ENCODE measurements around the gene TAS2R43. TPM values are rescaled to one million over a fixed set of nuclear protein-coding genes. Genes with fewer than 3 reads are reported as not detected.
"Not testable (repeated sequence)": the region's sequence is repeated elsewhere in the genome, so short reads cannot be mapped to it uniquely, and the experiment has no call there.

TAS2R43 gene
- total RNA-seq, 1 experiment from 2014 or later: 0.48 TPM

GRCh38 chr12:11055306-11055705, 36.8 kb downstream of the TAS2R43 start:
- peaks cover 31 to 36% (median 33%) of the 10 kb centered on the region in 3 experiments for H3K36me3 Mint-ChIP-seq (ENCODE audit: insufficient read depth in 1 of 3, low read depth in 3 of 3)
- no peaks in the 10 kb centered on the region for H3K27me3 Mint-ChIP-seq (ENCODE audit: low read depth)

GRCh38 chr12:11049806-11050531, 42.1 kb downstream of the TAS2R43 start:
- H4K91ac ChIP-seq (ENCODE audit: insufficient read length, low read depth, low read length); H2BK15ac ChIP-seq (ENCODE audit: low read depth, low read length); H3K14ac ChIP-seq (ENCODE audit: insufficient read depth, low read length); DNase-seq; H3K79me2 ChIP-seq (ENCODE audit: insufficient read depth, low read length); H3K9ac ChIP-seq (ENCODE audit: extremely low read depth, insufficient read length, low read length); H3K4me1 ChIP-seq (ENCODE audit: insufficient read depth, low read length); H3K27me3 ChIP-seq (ENCODE audit: insufficient read depth, low read length); H3K23me2 ChIP-seq (ENCODE audit: insufficient read length, low read depth, low read length, poor library complexity, severe bottlenecking); H2BK5ac ChIP-seq (ENCODE audit: insufficient read length, low read length); H3K27me3 Mint-ChIP-seq (ENCODE audit: low read depth); H3K56ac ChIP-seq (ENCODE audit: insufficient read length, low read depth, low read length); H3T11ph ChIP-seq (ENCODE audit: low read length); H3K18ac ChIP-seq (ENCODE audit: insufficient read length, low read depth, low read length); H3K27ac Mint-ChIP-seq; H3K79me1 ChIP-seq (ENCODE audit: insufficient read depth, low read depth, low read length, poor library complexity, severe bottlenecking); H2BK20ac ChIP-seq (ENCODE audit: low read depth, low read length, poor library complexity, severe bottlenecking); H4K8ac ChIP-seq (replicated peaks; ENCODE audit: insufficient read length, low read depth, low read length); H3K27ac ChIP-seq (ENCODE audit: insufficient read length, low read depth, low read length); H2AFZ ChIP-seq (ENCODE audit: low read length); H2AK5ac ChIP-seq (ENCODE audit: insufficient read length, low read length); H3K4me1 Mint-ChIP-seq; H3K4ac ChIP-seq (ENCODE audit: low read depth, low read length); H2BK12ac ChIP-seq (ENCODE audit: insufficient read length, low read depth, low read length); H4K5ac ChIP-seq (ENCODE audit: insufficient read length, low read depth, low read length); H3K23ac ChIP-seq (ENCODE audit: insufficient read length, low read depth, low read length); H3K4me3 Mint-ChIP-seq; H2BK120ac ChIP-seq (ENCODE audit: low read depth, low read length, poor library complexity, severe bottlenecking); H3K4me2 ChIP-seq (ENCODE audit: insufficient read depth, insufficient read length, low read length); H4K20me1 ChIP-seq (ENCODE audit: control insufficient read depth, insufficient read depth, insufficient read length): not testable (repeated sequence)
- H3K9me3 ChIP-seq (ENCODE audit: control insufficient read depth, low read depth, low read length): peaks cover 12% of the 10 kb centered on the region
- peaks cover 53 to 70% (median 60%) of the 10 kb centered on the region in 3 experiments for H3K36me3 Mint-ChIP-seq (ENCODE audit: insufficient read depth in 1 of 3, low read depth in 3 of 3)
- no CpG with 5 or more reads among the region's 7 CpGs for WGBS (ENCODE audit: extremely low coverage, insufficient read length, low lambda C conversion rate)
- peaks cover 36 to 38% of the 10 kb centered on the region in 2 experiments for H3K9me3 Mint-ChIP-seq

More at GRCh38 chr12:11055306-11055705, 36.8 kb downstream of the TAS2R43 start:
- Histone ChIP-seq H3K27me3 (ENCODE audit: insufficient read depth, low read length) (no peaks in the 10 kb centered on the region), H4K5ac (ENCODE audit: insufficient read length, low read depth, low read length) (no peak overlapping the region), H4K8ac (replicated peaks; ENCODE audit: insufficient read length, low read depth, low read length) (no peak overlapping the region), H3K23me2 (ENCODE audit: insufficient read length, low read depth, low read length, poor library complexity, severe bottlenecking) (no peaks in the 10 kb centered on the region), H3K14ac (ENCODE audit: insufficient read depth, low read length) (no peak overlapping the region), H3T11ph (ENCODE audit: low read length) (no peak overlapping the region), H3K79me2 (ENCODE audit: insufficient read depth, low read length) (no peaks in the 10 kb centered on the region), H3K23ac (ENCODE audit: insufficient read length, low read depth, low read length) (no peak overlapping the region), H2BK15ac (ENCODE audit: low read depth, low read length) (no peak overlapping the region), H2BK12ac (ENCODE audit: insufficient read length, low read depth, low read length) (no peak overlapping the region), H4K20me1 (ENCODE audit: control insufficient read depth, insufficient read depth, insufficient read length) (no peaks in the 10 kb centered on the region), H3K4me2 (ENCODE audit: insufficient read depth, insufficient read length, low read length) (no peak overlapping the region), H3K4me1 (ENCODE audit: insufficient read depth, low read length) (no peaks in the 10 kb centered on the region), H3K27ac (ENCODE audit: insufficient read length, low read depth, low read length) (no peak overlapping the region), H2BK120ac (ENCODE audit: low read depth, low read length, poor library complexity, severe bottlenecking) (no peak overlapping the region), H2BK5ac (ENCODE audit: insufficient read length, low read length) (no peak overlapping the region), H2BK20ac (ENCODE audit: low read depth, low read length, poor library complexity, severe bottlenecking) (no peak overlapping the region), H4K91ac (ENCODE audit: insufficient read length, low read depth, low read length) (no peak overlapping the region), H2AK5ac (ENCODE audit: insufficient read length, low read length) (no peak overlapping the region), H3K4ac (ENCODE audit: low read depth, low read length) (no peak overlapping the region), H3K9me3 (ENCODE audit: control insufficient read depth, low read depth, low read length) (peaks cover 12% of the 10 kb centered on the region), H3K18ac (ENCODE audit: insufficient read length, low read depth, low read length) (no peak overlapping the region), H3K56ac (ENCODE audit: insufficient read length, low read depth, low read length) (no peak overlapping the region), H3K79me1 (ENCODE audit: insufficient read depth, low read depth, low read length, poor library complexity, severe bottlenecking) (peaks cover 6% of the 10 kb centered on the region), H3K9ac (ENCODE audit: extremely low read depth, insufficient read length, low read length) (no peak overlapping the region), H2AFZ (ENCODE audit: low read length) (no peak overlapping the region)
- H3K9me3 Mint-ChIP-seq: peaks cover 25 to 26% of the 10 kb centered on the region in 2 experiments
- no peak for TF ChIP-seq CTCF (conservative IDR thresholded peaks at IDR 0.05)
- WGBS (ENCODE audit: extremely low coverage, insufficient read length, low lambda C conversion rate): no CpG with 5 or more reads among the region's 2 CpGs
- H3K27ac Mint-ChIP-seq: no peak overlapping the region
- H3K4me3 Mint-ChIP-seq: no peak overlapping the region
- no peaks in the 10 kb centered on the region for H3K4me1 Mint-ChIP-seq
- no peak for DNase-seq
